ENCODE data around the gene VCL.
"Not testable (repeated sequence)": the region's sequence is repeated elsewhere in the genome, so short reads cannot be mapped to it uniquely, and the experiment has no call there.

VCL gene

GRCh38 chr10:74117738-74118137 lies 119.8 kb downstream of the VCL start:
- DNase-seq: no peak

- no peak for DNase-seq
Observed at GRCh38 chr10:74118804-74119203, 120.9 kb downstream of the VCL start.

GRCh38 chr10:74120911-74121310 lies 123.0 kb downstream of the VCL start:
- DNase-seq: no peak

DNA sequence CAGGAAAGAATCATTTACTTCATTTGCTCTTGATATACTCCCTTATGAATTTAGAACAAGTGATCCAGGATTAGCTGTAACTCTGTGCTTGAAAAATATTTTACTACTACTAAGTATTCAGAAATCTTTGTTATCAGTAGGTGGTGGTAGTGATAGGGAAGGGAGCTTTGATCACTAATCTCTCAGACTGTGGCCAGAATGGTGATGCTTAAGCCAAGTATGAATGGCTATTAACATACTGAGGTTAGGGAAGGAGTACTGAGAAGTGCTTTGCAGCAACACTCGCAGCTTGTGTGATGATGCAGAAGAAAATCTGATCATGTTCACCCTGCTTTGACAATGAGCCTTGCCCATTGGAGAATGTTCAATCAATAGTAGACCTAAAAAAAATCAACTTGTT lies 123.5 kb downstream of the VCL start:
- no peak for DNase-seq

GRCh38 chr10:74122060-74122459 lies 124.1 kb downstream of the VCL start:
- no peak for DNase-seq

DNA sequence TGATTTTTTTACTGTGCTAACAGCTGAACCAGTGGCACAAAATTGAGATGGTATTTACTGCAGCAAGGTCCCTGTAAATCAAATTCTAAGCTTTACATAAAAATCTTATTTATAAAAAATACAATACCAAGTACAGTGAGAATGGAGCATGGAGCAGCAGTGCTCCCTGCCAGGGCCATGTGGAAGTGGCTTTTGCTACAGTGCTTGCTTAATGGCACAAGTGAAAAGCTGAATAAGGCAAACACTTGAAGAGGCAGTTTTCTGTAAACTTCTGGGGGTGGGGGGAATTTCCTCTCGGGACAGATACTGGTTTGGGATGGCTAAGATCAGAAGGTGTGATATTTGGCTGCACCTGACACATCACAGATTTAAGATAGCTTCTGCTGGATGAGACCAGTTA lies 125.2 kb downstream of the VCL start:
- DNase-seq: no peak

DNA sequence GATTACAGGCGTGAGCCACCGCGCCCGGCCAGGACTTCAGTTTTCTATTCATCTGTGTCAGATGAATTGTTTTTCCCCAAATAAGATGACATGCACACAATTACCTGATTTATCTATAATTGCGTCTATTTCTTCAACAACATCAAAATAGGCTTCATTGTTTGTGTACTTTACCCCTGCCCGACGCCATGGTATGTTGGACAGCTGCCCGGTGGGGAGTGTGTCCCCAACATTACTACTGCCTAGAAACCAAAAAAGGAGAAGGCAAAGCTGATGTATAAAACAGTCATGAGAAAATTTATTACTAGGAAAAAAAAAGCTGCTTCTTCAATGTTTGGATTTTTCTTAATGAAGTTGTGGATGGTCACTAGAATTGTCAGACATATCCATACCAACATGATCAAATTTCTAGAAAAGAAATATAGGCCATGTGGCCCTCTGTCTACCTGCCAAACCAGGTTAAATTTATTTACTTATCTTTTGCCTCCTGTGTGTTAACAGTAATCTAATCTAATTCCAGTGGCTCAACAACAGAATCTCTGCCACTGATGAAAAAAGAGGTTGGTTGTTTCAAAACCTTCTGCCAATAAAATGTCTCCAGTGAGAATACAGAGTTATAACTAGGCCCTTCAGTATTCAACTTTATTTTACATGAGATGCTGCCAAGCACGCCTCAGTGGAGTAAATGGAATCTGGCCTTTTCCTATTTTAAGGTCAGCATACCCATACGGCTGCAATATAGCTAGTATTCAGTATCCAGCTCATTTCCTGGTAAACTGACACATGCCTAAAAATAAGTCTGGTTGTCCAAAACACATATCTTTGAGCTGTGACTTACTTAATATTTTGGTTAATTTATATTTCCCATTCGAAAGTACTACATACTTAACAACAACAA lies 136.3 kb downstream of the VCL start:
- no peak for DNase-seq

DNA sequence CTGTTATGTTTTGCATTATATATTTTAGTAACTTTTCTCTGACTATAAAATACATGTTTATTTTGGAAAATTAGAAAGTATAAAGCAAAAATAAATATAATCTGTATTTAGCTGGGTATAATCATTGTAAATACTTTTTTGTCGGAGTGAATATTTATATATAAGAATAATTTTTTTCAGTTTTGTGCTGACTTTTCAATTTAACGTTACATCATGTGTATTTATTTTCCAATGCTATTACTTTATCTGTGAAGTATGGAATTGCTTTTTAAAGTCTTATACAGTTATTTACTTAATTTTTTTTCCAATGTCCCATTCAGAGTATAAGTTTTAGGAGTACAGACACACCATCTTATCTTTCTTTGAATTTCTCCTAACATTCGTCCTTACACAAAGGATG lies 137.5 kb downstream of the VCL start:
- no peak for DNase-seq

GRCh38 chr10:74137992-74138391 lies 140.1 kb downstream of the VCL start:
- DNase-seq: no peak

GRCh38 chr10:74138596-74138995 lies 140.7 kb downstream of the VCL start:
- not testable (repeated sequence) for DNase-seq

DNA sequence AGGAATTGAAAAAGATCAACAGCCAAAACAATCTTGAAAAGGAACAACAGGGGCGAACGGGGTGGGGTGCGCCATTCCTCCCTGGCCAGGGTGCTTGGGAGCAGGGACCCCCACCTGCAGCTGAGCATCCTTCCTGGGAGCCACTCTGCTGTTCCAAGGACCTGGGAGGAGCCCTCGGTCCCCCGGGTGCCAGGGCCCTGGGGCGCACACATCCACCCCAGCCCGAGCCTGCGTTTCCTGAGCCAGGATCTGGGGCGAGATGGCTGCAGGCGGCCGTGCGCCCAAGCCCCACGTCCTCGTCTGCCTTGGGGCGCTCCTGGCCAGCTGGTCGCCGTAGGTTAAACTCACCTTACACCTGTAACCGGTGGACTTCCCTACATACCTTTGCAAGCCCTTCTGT lies 142.1 kb downstream of the VCL start:
- DNase-seq: no peak

GRCh38 chr10:74140553-74140952 lies 142.6 kb downstream of the VCL start:
- DNase-seq: no peak

- DNase-seq: no peak
Observed at GRCh38 chr10:74145133-74145532, 147.2 kb downstream of the VCL start.

DNA sequence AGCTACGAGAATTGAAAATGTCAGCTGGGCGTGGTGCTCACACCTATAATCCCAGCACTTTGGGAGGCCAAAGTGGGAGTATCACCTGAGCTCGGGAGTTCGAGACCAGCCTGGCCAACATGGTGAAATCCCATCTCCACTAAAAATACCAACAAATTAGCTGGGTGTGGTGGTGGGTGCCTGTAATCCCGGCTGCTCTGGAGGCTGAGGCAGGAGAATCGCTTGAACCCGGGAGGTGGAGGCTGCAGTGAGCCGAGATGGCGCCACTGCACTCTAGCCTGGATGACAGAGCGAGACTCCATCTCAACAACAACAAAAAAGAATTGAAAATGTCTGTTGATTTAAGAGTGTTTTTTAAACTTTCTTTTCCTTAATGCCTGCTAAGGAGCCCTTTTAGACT lies 149.1 kb downstream of the VCL start:
- DNase-seq: not testable (repeated sequence)

DNA sequence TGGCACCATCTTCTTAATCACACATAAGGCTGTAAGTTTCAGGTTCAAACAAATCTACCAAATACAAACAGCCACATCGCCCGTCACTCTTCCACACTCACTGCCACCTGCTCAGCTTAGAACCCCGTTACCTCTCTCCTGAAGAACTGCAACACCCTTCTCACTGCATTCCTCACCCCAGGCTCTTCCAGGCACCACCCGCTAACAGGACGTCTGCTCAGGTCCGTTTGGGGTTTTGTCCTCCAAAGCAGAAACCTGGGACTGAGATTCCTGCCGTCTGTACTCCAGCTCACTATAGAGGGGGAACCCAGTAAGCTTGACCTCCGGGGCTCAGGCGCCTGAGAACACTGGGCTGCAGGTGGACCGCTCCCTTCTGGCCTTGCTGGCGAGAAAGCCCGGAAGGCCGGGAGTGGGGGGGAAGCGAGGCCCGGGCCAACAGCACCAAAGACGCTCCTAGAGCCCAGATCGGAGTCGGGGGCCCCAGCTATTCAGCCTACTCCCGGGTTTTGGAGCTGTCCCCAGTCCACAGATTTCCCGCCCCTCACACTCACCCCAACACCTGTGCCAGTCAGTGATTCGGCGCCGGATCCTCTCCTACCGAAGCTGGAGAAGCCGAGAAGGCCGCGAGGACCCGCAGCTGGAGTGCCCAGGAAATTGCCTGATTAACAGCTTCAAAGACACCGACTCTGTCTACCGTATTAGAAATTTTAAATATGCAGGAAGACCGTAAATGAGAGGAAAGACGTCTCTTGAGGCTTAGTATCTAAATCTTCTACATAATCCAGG lies 152.5 kb downstream of the VCL start, which contains the start of gene AP3M1:
AP3M1 (minus strand) TSS at position 625 of the 786 bp plus-strand sequence. CDS start 12,449 bp downstream, outside the sequence.
- DNase-seq: peak; percentile 87 to 94

GRCh38 chr10:74150990-74151878 lies 153.3 kb downstream of the VCL start, which contains the start of gene ADK:
Gene ADK (plus strand): TSS chr10:74151221. CDS start chr10:74151279, 58 bp downstream.
- peak; percentile 90 to 97 for DNase-seq

DNA sequence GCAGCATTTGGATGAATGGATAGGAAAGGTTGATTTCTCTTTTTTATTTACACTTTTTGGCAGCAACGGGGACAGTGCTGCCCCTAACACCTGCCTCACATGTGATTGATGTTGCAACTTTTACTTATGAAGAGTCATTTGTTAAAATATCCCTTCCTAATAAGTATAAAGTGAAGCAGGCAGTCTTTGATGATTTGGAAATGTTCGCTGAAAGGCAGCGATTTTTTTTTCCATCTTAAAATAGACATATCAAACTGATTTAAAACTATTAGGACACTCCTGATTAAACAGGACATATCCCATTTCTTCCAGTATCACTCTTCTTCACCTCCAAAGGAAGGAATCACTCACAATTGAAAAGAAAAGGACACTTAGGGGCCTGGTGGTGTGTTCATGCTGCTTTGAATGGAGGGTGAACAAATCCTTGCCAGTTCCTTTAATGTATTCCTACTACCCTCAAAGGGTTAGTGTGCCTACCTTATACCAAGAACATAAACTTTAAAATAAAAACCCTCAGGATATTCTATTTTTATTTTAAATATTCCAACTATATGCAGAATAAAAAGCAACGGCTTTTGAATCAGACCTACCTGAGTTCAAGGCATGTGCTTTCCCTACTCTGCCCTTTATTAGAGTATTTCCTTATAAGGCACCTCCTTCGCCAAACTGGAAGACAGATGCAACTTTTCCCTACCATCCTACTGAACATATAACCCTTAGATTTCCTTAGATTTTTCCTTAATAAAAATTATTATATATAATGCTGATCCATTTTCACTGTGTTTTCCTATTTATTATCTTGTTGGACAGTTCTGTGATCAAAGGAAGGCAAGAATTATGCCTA lies 154.2 kb downstream of the VCL start:
- DNase-seq: no peak

GRCh38 chr10:74153123-74153522 lies 155.2 kb downstream of the VCL start:
- no peak for DNase-seq

DNA sequence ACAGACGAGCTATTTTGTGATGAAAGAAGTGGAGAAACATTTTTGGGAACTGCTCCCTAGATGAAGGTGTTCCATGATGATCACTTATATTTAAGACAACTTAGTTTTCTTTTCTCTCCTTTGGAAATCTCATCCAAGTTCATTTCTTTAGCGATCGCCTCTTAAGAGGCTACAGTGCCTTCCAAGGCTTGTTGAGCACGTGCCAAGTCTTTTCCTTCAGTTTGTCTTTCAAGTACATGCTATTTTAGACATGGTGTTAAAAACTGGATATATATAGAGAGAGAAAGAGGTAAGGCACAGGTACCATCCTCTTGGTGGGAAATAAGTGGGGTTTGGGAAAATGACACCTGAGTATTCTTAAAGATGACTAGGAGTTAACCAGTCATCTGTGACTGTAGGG lies 155.8 kb downstream of the VCL start:
- DNase-seq: no peak

GRCh38 chr10:74156919-74157289 lies 159.0 kb downstream of the VCL start:
- no peak for DNase-seq

DNA sequence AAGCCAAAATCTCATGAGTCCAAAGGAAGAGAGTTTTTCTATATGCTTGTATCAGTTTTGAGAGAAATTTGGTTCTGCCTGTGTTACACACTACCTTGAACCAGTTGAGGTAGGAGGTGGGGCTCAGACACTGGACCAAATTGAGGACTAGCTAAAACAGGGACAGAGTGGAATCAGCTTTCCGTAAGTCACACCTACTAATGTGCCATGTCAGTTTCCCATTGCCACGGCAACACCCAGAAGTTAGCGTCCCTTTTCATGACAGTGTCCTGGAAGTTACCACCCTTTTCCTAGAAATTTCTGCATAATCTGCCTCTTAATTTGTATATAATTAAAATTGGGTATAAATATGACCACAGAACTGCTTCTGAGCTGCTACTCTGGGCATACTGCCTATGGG lies 162.1 kb downstream of the VCL start:
- no peak for DNase-seq
